CD8-positive, alpha-beta memory T cell (primary cell): ENCODE measurements around the gene DPEP3. TPM values are rescaled to one million over a fixed set of nuclear protein-coding genes. Genes with fewer than 3 reads are reported as not detected.

Experiments used
- CTCF ChIA-PET: fragments of 350-600 bp; sonication (Branson Sonifier 250); formaldehyde crosslinking; loops from one replicate; lab custom pipeline; 2021; ENCODE audit warnings: antibody characterized with exemption; lab: Charles Lee
- POLR2A ChIA-PET: fragments of 350-600 bp; sonication (Branson Sonifier 250); formaldehyde crosslinking; loops from one replicate; lab custom pipeline; 2021; ENCODE audit warnings: antibody characterized with exemption; lab: Charles Lee
- DNase-seq, 5 donors: peaks; one replicate each; pipeline versions ENCODE4 v3.0.0 to v3.0.0-alpha.2; 2020 to 2022; ENCODE audit warnings: mixed read lengths in 1 of 5
- H3K27ac ChIP-seq: one replicate; pipeline ENCODE4 v1.7.0; 2013; ENCODE audit warnings: low read depth, mild to moderate bottlenecking, low read length, moderate library complexity
- H3K27me3 ChIP-seq: 2 replicates; pipeline ENCODE4 v1.7.0; 2013; ENCODE audit warnings: low read length, mild to moderate bottlenecking; ENCODE audit not compliant: insufficient read depth, poor library complexity, severe bottlenecking
- H3K36me3 ChIP-seq: 2 replicates; pipeline ENCODE4 v1.7.0; 2013; ENCODE audit warnings: mild to moderate bottlenecking, low read length, moderate library complexity; ENCODE audit not compliant: insufficient read depth
- H3K4me1 ChIP-seq: 2 replicates; pipeline ENCODE4 v1.7.0; 2013; ENCODE audit warnings: mild to moderate bottlenecking, low read length, moderate library complexity; ENCODE audit not compliant: insufficient read depth
- H3K4me3 ChIP-seq: 2 replicates; pipeline ENCODE4 v1.7.0; 2013; ENCODE audit warnings: mild to moderate bottlenecking, low read length
- H3K9me3 ChIP-seq: 2 replicates; pipeline ENCODE4 v1.7.0; 2013; ENCODE audit warnings: mild to moderate bottlenecking, low read length
- H3K27ac Mint-ChIP-seq, 8 donors: one replicate each; pipeline ENCODE4 v1.8.0; 2020 to 2021; ENCODE audit warnings: mixed read lengths in 8 of 8, mild to moderate bottlenecking in 6 of 8, inconsistent platforms in 3 of 8, moderate library complexity in 3 of 8
- H3K27me3 Mint-ChIP-seq, 2 donors: one replicate each; pipeline ENCODE4 v1.8.0; 2020 to 2021; ENCODE audit warnings: mixed read lengths in 2 of 2, mild to moderate bottlenecking in 1 of 2, moderate library complexity in 1 of 2
- H3K36me3 Mint-ChIP-seq, 3 donors: one replicate each; pipeline ENCODE4 v1.8.0; 2020 to 2021; ENCODE audit warnings: mixed read lengths in 3 of 3, inconsistent platforms in 1 of 3, mild to moderate bottlenecking in 1 of 3
- H3K4me1 Mint-ChIP-seq, 3 donors: one replicate each; pipeline ENCODE4 v1.8.0; 2020 to 2021; ENCODE audit warnings: mixed read lengths in 3 of 3, inconsistent platforms in 1 of 3, mild to moderate bottlenecking in 1 of 3
- H3K4me3 Mint-ChIP-seq, 7 donors: one replicate each; pipeline ENCODE4 v1.8.0; 2020 to 2021; ENCODE audit warnings: mixed read lengths in 7 of 7, mild to moderate bottlenecking in 6 of 7, moderate library complexity in 4 of 7, inconsistent platforms in 2 of 7
- H3K9me3 Mint-ChIP-seq, 5 donors: one replicate each; pipeline ENCODE4 v1.8.0; 2020 to 2022; ENCODE audit warnings: mixed read lengths in 5 of 5, mild to moderate bottlenecking in 3 of 5, moderate library complexity in 2 of 5, inconsistent platforms in 1 of 5
- polyA plus RNA-seq: library from polyadenylated mRNA; unstranded; fragments of 300-500 nt; fragmentation: Illumina TruSeq; gene quantifications from one replicate; pipeline ENCODE4 v1.2.3, GENCODE V29; 2021
- total RNA-seq, 2 experiments: library from RNA; stranded (reverse); gene quantifications; one replicate each; pipeline ENCODE4 v1.2.3, GENCODE V29; 2021

The DPEP3 gene
- total and polyA plus RNA-seq, 3 experiments from 2014 or later, result 0.10 to 0.18 (median 0.18) TPM

DNA sequence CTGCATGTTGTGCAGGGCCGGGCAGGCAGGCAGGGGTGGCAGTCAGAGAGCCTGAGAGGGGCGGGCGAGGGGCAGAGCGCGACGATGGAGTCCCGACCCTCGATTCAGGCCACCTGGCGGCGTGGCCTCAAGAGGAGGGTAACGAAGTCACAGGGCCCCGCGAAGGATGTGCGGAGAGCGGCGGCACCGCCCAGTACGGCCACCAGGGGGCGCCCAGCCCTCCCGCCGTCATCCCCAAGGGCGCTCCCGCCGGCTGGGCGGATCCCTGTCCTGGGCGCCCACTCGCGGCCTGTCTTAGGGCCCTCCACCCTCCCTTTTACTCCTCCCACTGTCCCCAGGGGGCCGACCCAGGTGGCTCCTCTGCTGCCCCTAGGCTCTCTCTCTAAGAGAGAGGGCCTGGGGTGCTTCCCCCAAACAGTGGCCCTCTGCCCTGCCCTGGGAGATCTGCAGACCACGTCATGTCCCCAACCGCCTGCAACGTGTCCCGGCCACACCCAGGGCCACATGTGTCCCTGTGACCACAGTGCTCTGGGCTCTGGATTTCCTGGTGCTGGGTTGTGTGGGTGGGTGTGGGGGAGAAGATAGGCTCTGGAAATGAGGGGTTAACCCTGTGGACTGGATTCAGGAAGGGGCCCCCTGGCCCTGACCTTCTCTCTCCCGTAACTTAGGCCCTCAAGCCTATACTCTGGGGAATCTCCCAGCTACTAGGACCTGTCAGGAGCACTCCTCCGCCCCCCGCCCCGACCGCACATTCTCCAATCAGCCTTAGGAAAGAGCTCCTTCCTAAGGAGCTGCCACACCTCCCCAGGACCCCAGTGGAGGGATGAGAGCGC, 13.1 kb upstream of the DPEP3 start:
- H3K9me3 Mint-ChIP-seq, result no peaks in the 10 kb centered on the region
- Histone ChIP-seq H3K4me1 (peaks cover 23% of the 10 kb centered on the region), H3K27ac (peak overlapping the region; percentile 71), H3K27me3 (no peaks in the 10 kb centered on the region), H3K36me3 (no peaks in the 10 kb centered on the region), H3K4me3 (peak overlapping the region; percentile 41), H3K9me3 (no peaks in the 10 kb centered on the region)
- CTCF ChIA-PET, result interaction anchor here (0.7 to 3.6 kb wide), 16 partner anchors 9 to 110 kb away, joined by 3 to 13 read pairs (median 4); partner anchors contain the start of genes DDX28, DUS2, NFATC3 and NRN1L
- DNase-seq, result peak; percentile 75 to 85 (median 81)
- H3K27me3 Mint-ChIP-seq, result no peaks in the 10 kb centered on the region
- H3K27ac Mint-ChIP-seq, result peak overlapping the region; percentile 78 to 98 (median 95)
- H3K36me3 Mint-ChIP-seq, result peaks cover 0 to 14% (median 2%) of the 10 kb centered on the region in 3 donors
- POLR2A ChIA-PET, result interaction anchor here (0.7 to 1.4 kb wide), 2 partner anchors 12 to 842 kb away, joined by 8 to 9 read pairs; no protein-coding TSS in a partner anchor
- peak overlapping the region; percentile 73 to 88 (median 82) for H3K4me3 Mint-ChIP-seq
- peaks cover 22 to 48% (median 32%) of the 10 kb centered on the region in 3 donors for H3K4me1 Mint-ChIP-seq

DNA sequence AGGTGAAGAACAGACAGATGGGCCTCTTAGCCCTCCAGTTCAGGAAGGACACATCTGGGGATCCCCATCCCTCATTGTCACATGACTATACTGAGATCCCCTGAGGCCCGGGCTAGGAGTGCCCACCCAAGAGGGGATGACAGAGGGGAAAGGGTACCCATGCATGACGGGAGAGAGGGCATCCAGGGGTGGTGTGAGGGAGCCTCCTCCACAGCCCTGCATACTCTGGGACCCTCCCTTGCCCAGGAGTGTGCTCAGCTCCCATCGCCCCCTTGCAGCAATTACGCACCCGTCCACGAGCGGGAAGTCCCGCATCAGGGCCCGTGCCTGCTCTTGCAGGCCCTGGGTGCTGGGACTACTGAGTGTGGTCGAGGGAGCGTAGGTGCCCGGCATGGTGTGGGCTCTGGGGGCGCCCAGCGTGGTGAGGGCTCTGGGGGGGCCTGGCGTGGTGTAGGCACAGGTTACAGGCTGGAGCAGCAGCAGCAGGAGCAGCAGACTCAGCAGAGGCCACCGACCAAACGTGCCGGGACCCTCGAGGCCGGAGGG, 12.4 kb upstream of the DPEP3 start:
- Histone ChIP-seq H3K4me1 (peaks cover 22% of the 10 kb centered on the region), H3K36me3 (no peaks in the 10 kb centered on the region), H3K4me3 (peak overlapping the region; percentile 41), H3K27ac (peak overlapping the region; percentile 12), H3K27me3 (no peaks in the 10 kb centered on the region), H3K9me3 (no peaks in the 10 kb centered on the region)
- ChIA-PET CTCF (interaction anchor here (1.2 to 6.4 kb wide), 4 partner anchors 13 to 109 kb away, joined by 3 to 39 read pairs (median 12); partner anchors contain the start of genes DDX28, DUS2 and NRN1L), POLR2A (interaction anchor here (1.5 kb wide), 1 partner anchor 48 kb away, joined by 5 read pairs; no protein-coding TSS in a partner anchor)
- Mint-ChIP-seq H3K4me3 (peak overlapping the region in 6 of 7 donors; percentile 13 to 80 (median 42)), H3K27me3 (no peaks in the 10 kb centered on the region), H3K36me3 (peaks cover 0 to 14% (median 2%) of the 10 kb centered on the region in 3 donors), H3K4me1 (peaks cover 20 to 46% (median 32%) of the 10 kb centered on the region in 3 donors), H3K27ac (peak overlapping the region in 4 of 8 donors; percentile 61 to 98 (median 82)), H3K9me3 (no peaks in the 10 kb centered on the region)
- no peak for DNase-seq

DNA sequence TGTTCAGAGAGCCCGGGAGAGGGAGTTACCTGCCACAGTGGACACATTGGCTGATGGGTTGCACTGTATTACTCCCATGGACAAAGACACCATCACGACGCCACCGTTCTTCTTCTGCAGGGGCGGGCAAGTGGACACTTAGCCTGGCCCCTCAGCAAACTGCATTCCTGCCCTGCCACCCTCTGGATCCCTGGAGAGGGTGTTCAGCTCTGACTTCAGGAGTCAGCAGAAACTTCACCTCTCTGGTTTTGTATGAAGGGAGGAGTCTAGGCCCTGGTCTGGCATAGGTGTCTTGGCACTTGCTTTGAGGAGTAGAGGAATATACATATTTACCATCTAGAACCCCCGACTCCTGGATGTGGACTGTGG, 9.7 kb upstream of the DPEP3 start:
- Mint-ChIP-seq H3K4me3 (peak overlapping the region in 1 of 7 donors; percentile 40), H3K4me1 (peaks cover 11 to 26% (median 23%) of the 10 kb centered on the region in 3 donors), H3K36me3 (peaks cover 0 to 11% (median 0%) of the 10 kb centered on the region in 3 donors), H3K27ac (peak overlapping the region in 2 of 8 donors; percentile 80 to 94), H3K9me3 (no peaks in the 10 kb centered on the region), H3K27me3 (no peaks in the 10 kb centered on the region)
- Histone ChIP-seq H3K4me3 (no peak overlapping the region), H3K36me3 (no peaks in the 10 kb centered on the region), H3K4me1 (peaks cover 20% of the 10 kb centered on the region), H3K27me3 (no peaks in the 10 kb centered on the region), H3K9me3 (no peaks in the 10 kb centered on the region), H3K27ac (no peak overlapping the region)
- no peak for DNase-seq
- POLR2A ChIA-PET, result no interaction called here
- CTCF ChIA-PET, result interaction anchor here (6.4 kb wide), 1 partner anchor 51 kb away, joined by 39 read pairs; no protein-coding TSS in a partner anchor

GRCh38 chr16:67989322-67990017, 9.2 kb upstream of the DPEP3 start:
- Histone ChIP-seq H3K9me3 (no peaks in the 10 kb centered on the region), H3K36me3 (no peaks in the 10 kb centered on the region), H3K4me3 (no peak overlapping the region), H3K27ac (no peak overlapping the region), H3K27me3 (no peaks in the 10 kb centered on the region), H3K4me1 (peaks cover 26% of the 10 kb centered on the region)
- Mint-ChIP-seq H3K27me3 (no peaks in the 10 kb centered on the region), H3K4me3 (no peak overlapping the region), H3K9me3 (no peaks in the 10 kb centered on the region), H3K4me1 (peaks cover 11 to 26% (median 23%) of the 10 kb centered on the region in 3 donors), H3K36me3 (peaks cover 0 to 11% (median 0%) of the 10 kb centered on the region in 3 donors), H3K27ac (peak overlapping the region in 2 of 8 donors; percentile 6 to 47)
- CTCF ChIA-PET, result interaction anchor here (1.0 to 6.4 kb wide), 2 partner anchors 51 to 105 kb away, joined by 4 to 39 read pairs; no protein-coding TSS in a partner anchor
- POLR2A ChIA-PET, result interaction anchor here (0.6 kb wide), 1 partner anchor 18 kb away, joined by 3 read pairs; no protein-coding TSS in a partner anchor
- no peak for DNase-seq

DNA sequence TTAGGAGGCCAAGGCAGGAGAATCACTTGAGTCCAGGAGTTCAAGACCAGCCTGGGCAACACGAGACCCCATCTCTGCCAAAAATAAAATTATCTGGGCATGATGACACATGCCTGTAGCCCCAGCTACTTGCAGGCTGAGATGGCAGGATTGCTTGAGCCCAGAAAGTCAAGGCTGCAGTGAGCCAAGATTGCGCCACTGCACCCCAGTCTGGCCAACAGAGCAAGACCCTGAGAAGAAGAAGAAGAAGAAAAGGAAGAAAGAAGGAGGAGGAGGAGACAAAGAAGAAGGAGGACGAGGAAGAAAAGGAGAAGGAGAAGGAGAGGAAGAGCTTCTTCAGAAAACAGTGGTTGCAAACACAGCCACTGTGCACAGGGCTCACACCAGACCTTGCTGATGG, 8.4 kb upstream of the DPEP3 start:
- Histone ChIP-seq H3K27me3 (no peaks in the 10 kb centered on the region), H3K36me3 (no peaks in the 10 kb centered on the region), H3K4me3 (no peak overlapping the region), H3K27ac (no peak overlapping the region), H3K9me3 (no peaks in the 10 kb centered on the region), H3K4me1 (peaks cover 28% of the 10 kb centered on the region)
- H3K9me3 Mint-ChIP-seq, result no peaks in the 10 kb centered on the region
- peak overlapping the region in 4 of 8 donors; percentile 35 to 75 (median 65) for H3K27ac Mint-ChIP-seq
- peaks cover 0 to 11% (median 0%) of the 10 kb centered on the region in 3 donors for H3K36me3 Mint-ChIP-seq
- H3K4me1 Mint-ChIP-seq, result peaks cover 11 to 27% (median 22%) of the 10 kb centered on the region in 3 donors
- CTCF ChIA-PET, result interaction anchor here (0.8 to 6.4 kb wide), 3 partner anchors 47 to 104 kb away, joined by 4 to 39 read pairs (median 4); no protein-coding TSS in a partner anchor
- DNase-seq, result no peak
- POLR2A ChIA-PET, result interaction anchor here (0.6 kb wide), 1 partner anchor 18 kb away, joined by 3 read pairs; no protein-coding TSS in a partner anchor
- no peak overlapping the region for H3K4me3 Mint-ChIP-seq
- no peaks in the 10 kb centered on the region for H3K27me3 Mint-ChIP-seq

GRCh38 chr16:67987460-67988160, 7.3 kb upstream of the DPEP3 start:
- H3K4me1 ChIP-seq, result peaks cover 24% of the 10 kb centered on the region
- DNase-seq, result no peak
- no peaks in the 10 kb centered on the region for H3K9me3 Mint-ChIP-seq
- POLR2A ChIA-PET, result interaction anchor here (0.7 kb wide), 1 partner anchor 18 kb away, joined by 3 read pairs; no protein-coding TSS in a partner anchor
- H3K27ac ChIP-seq, result no peak overlapping the region
- no peak overlapping the region for H3K4me3 Mint-ChIP-seq
- H3K27me3 Mint-ChIP-seq, result no peaks in the 10 kb centered on the region
- peaks cover 0 to 11% (median 0%) of the 10 kb centered on the region in 3 donors for H3K36me3 Mint-ChIP-seq
- H3K4me1 Mint-ChIP-seq, result peaks cover 13 to 25% (median 21%) of the 10 kb centered on the region in 3 donors
- H3K27ac Mint-ChIP-seq, result peak overlapping the region in 7 of 8 donors; percentile 10 to 96 (median 69)
- no peak overlapping the region for H3K4me3 ChIP-seq
- no peaks in the 10 kb centered on the region for H3K36me3 ChIP-seq
- CTCF ChIA-PET, result interaction anchor here (1.2 to 6.4 kb wide), 2 partner anchors 19 to 53 kb away, joined by 3 to 39 read pairs; no protein-coding TSS in a partner anchor
- H3K9me3 ChIP-seq, result no peaks in the 10 kb centered on the region
- H3K27me3 ChIP-seq, result no peaks in the 10 kb centered on the region
